Neural cell (in vitro differentiated cells): ENCODE measurements around the gene MPDU1. TPM values are rescaled to one million over a fixed set of nuclear protein-coding genes. Genes with fewer than 3 reads are reported as not detected.

Source experiments
- H2AFZ ChIP-seq: fragments of 200-600, 300-800 bp; sonication (generic), shearing (Covaris generic); 2 replicates; pipeline ENCODE4 v1.6.0; 2014; ENCODE audit warnings: low read depth, mild to moderate bottlenecking, antibody characterized with exemption, low read length, moderate library complexity
- H3F3A ChIP-seq: fragments of 200-600 bp; shearing (Covaris generic); 2 replicates; pipeline ENCODE4 v1.6.1; 2016; ENCODE audit warnings: mild to moderate bottlenecking, moderate library complexity, mixed read lengths, antibody characterized with exemption, low read length; ENCODE audit not compliant: insufficient read depth, poor library complexity, severe bottlenecking
- H3K27ac ChIP-seq: fragments of 200-600, 300-800 bp; sonication (generic), shearing (Covaris generic); 2 replicates; pipeline ENCODE4 v1.5.1; 2014; ENCODE audit warnings: mild to moderate bottlenecking, low read length, moderate library complexity
- H3K27me3 ChIP-seq: fragments of 300-800, 200-600 bp; sonication (generic), shearing (Covaris generic); 2 replicates; pipeline ENCODE4 v1.6.0; 2014; ENCODE audit warnings: mild to moderate bottlenecking, low read depth, low read length, moderate library complexity; ENCODE audit not compliant: insufficient read depth
- H3K36me3 ChIP-seq: fragments of 300-800, 200-600 bp; sonication (generic), shearing (Covaris generic); 2 replicates; pipeline ENCODE4 v1.5.1; 2014; ENCODE audit warnings: mild to moderate bottlenecking, antibody characterized with exemption, low read length, moderate library complexity; ENCODE audit not compliant: insufficient read depth
- H3K4me2 ChIP-seq: fragments of 300-800, 200-600 bp; sonication (generic), shearing (Covaris generic); 2 replicates; pipeline ENCODE4 v1.6.0; 2014; ENCODE audit warnings: mild to moderate bottlenecking, low read length
- H3K4me3 ChIP-seq: fragments of 300-800, 200-600 bp; sonication (generic), shearing (Covaris generic); 2 replicates; pipeline ENCODE4 v1.5.1; 2014; ENCODE audit warnings: mild to moderate bottlenecking, low read length, moderate library complexity
- H3K79me2 ChIP-seq: fragments of 200-600 bp; shearing (Covaris generic); replicated peaks from 2 replicates; pipeline ENCODE4 v1.6.0; 2014; ENCODE audit warnings: mild to moderate bottlenecking, low read length, moderate library complexity; ENCODE audit not compliant: insufficient read depth
- H3K9ac ChIP-seq: fragments of 300-800, 200-600 bp; sonication (generic), shearing (Covaris generic); 2 replicates; pipeline ENCODE4 v1.6.1; 2016; ENCODE audit warnings: mild to moderate bottlenecking, low read length, mixed read lengths
- H3K9me2 ChIP-seq: fragments of 200-600 bp; shearing (Covaris generic); 2 replicates; pipeline ENCODE4 v1.6.1; 2016; ENCODE audit warnings: mild to moderate bottlenecking, low read length, mixed read lengths; ENCODE audit not compliant: insufficient read depth
- H3K9me3 ChIP-seq: fragments of 200-600, 300-800 bp; sonication (generic), shearing (Covaris generic); 2 replicates; pipeline ENCODE4 v1.6.1; 2016; ENCODE audit warnings: mild to moderate bottlenecking, mixed run types, low read length, moderate library complexity, mixed read lengths
- H4K20me1 ChIP-seq: fragments of 200-600 bp; shearing (Covaris generic); 2 replicates; pipeline ENCODE4 v1.6.1; 2016; ENCODE audit warnings: mild to moderate bottlenecking, mixed run types; ENCODE audit not compliant: insufficient read depth
- EP300 ChIP-seq: fragments of 450-650 bp; conservative IDR thresholded peaks from 2 replicates; pipeline ENCODE4 v1.6.1; 2014; ENCODE audit warnings: antibody characterized with exemption, mild to moderate bottlenecking, moderate library complexity; ENCODE audit not compliant: poor library complexity, severe bottlenecking
- EZH2 ChIP-seq: fragments of 200-600, 300-800 bp; shearing (Covaris generic), sonication (generic); IDR thresholded peaks from 2 replicates; pipeline ENCODE4 v1.6.1; 2014; ENCODE audit warnings: antibody characterized with exemption, low read length, borderline replicate concordance, mild to moderate bottlenecking; ENCODE audit not compliant: insufficient read depth, poor library complexity, severe bottlenecking
- MXI1 ChIP-seq: fragments of 450-650 bp; conservative IDR thresholded peaks from 2 replicates; pipeline ENCODE4 v1.6.1; 2014; ENCODE audit warnings: antibody characterized with exemption, mild to moderate bottlenecking; ENCODE audit not compliant: poor library complexity, severe bottlenecking
- POLR2AphosphoS5 ChIP-seq: IDR thresholded peaks from 2 replicates; pipeline ENCODE4 v1.6.1; 2012
- RAD21 ChIP-seq: fragments of 450-650 bp; conservative IDR thresholded peaks from 2 replicates; pipeline ENCODE4 v1.6.1; 2014; ENCODE audit warnings: antibody characterized with exemption, mild to moderate bottlenecking, moderate library complexity
- SMC3 ChIP-seq: fragments of 450-650 bp; conservative IDR thresholded peaks from 2 replicates; pipeline ENCODE4 v1.6.1; 2014; ENCODE audit warnings: antibody characterized with exemption, mild to moderate bottlenecking, moderate library complexity; ENCODE audit not compliant: poor library complexity
- TAF1 ChIP-seq: IDR thresholded peaks from 2 replicates; pipeline ENCODE4 v1.6.1; 2012; ENCODE audit warnings: low read depth
- polyA plus RNA-seq: library from polyadenylated mRNA; depleted of rRNA; stranded (reverse); fragments of >200 nt; gene quantifications from 2 replicates; pipeline ENCODE4 v1.2.3, GENCODE V29; 2014
- TF ChIP-seq, protein P1 (sequence below): IDR thresholded peaks from 2 replicates; pipeline ENCODE4 v1.6.1; 2012; ENCODE audit warnings: borderline replicate concordance
- TF ChIP-seq, protein P2 (sequence below): fragments of 450-650 bp; IDR thresholded peaks from 2 replicates; pipeline ENCODE4 v1.5.1; 2014; ENCODE audit warnings: antibody characterized with exemption, mild to moderate bottlenecking, moderate library complexity; ENCODE audit not compliant: poor library complexity, severe bottlenecking

Gene MPDU1
- polyA plus RNA-seq, 1 donor from 2014 or later = 110 TPM

DNA sequence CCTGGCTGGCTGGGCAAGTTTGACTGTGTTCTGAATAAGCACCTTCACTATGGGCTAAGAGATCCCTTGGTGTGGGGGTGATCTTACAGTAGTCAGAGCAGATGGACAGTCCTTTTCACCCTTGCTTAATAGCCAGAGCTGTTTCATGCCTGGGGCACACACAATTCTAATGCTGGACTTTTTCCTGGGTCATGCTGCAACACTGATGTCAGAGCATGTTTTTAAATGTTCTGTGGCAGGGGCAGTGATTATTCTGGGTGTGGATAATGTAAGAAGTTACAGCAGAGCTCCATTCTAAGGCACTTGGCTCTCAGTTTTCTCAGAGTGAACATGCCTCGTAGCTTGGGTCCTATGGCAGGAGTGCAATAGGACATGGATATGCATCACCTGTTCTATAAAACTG is 8.2 kb upstream of the MPDU1 start:
- Histone ChIP-seq H3K9me2 (no peaks in the 10 kb centered on the region), H3K27me3 (no peaks in the 10 kb centered on the region), H3K9me3 (no peaks in the 10 kb centered on the region), H3K4me2 (no peak overlapping the region), H2AFZ (no peak overlapping the region), H3K4me3 (peak overlapping the region; percentile 100), H3K79me2 (peaks cover 35% of the 10 kb centered on the region), H3K9ac (peak overlapping the region; percentile 100), H3F3A (no peaks in the 10 kb centered on the region), H4K20me1 (peaks cover 30% of the 10 kb centered on the region), H3K36me3 (peaks cover 14% of the 10 kb centered on the region), H3K27ac (no peak overlapping the region)
- TF ChIP-seq TAF1 (no peak), EZH2 (no peak), MXI1 (no peak)
- TF ChIP-seq, protein P1, sequence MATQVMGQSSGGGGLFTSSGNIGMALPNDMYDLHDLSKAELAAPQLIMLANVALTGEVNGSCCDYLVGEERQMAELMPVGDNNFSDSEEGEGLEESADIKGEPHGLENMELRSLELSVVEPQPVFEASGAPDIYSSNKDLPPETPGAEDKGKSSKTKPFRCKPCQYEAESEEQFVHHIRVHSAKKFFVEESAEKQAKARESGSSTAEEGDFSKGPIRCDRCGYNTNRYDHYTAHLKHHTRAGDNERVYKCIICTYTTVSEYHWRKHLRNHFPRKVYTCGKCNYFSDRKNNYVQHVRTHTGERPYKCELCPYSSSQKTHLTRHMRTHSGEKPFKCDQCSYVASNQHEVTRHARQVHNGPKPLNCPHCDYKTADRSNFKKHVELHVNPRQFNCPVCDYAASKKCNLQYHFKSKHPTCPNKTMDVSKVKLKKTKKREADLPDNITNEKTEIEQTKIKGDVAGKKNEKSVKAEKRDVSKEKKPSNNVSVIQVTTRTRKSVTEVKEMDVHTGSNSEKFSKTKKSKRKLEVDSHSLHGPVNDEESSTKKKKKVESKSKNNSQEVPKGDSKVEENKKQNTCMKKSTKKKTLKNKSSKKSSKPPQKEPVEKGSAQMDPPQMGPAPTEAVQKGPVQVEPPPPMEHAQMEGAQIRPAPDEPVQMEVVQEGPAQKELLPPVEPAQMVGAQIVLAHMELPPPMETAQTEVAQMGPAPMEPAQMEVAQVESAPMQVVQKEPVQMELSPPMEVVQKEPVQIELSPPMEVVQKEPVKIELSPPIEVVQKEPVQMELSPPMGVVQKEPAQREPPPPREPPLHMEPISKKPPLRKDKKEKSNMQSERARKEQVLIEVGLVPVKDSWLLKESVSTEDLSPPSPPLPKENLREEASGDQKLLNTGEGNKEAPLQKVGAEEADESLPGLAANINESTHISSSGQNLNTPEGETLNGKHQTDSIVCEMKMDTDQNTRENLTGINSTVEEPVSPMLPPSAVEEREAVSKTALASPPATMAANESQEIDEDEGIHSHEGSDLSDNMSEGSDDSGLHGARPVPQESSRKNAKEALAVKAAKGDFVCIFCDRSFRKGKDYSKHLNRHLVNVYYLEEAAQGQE = no peak

DNA sequence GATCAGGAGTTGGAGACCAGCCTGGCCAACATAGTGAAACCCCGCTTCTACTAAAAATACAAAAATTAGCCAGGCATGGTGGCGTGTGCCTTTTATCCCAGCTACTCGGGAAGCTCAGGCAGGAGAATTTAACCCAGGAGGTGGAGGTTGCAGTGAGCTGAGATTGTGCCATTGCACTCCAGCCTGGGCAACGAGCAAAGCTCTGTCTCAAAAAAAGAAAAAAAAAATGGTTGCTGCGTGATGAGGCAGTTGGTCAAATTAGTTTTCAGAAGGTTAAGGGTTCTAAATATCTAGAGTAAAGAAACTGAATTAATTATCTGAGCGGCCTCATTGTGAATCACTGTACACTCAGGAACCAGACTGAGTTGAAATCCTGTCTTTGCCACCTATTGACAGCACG is 7.7 kb upstream of the MPDU1 start:
- TF ChIP-seq, protein P1 = no peak
- TF ChIP-seq RAD21 (no peak), EZH2 (no peak), SMC3 (no peak), EP300 (no peak), TAF1 (no peak), MXI1 (no peak), POLR2AphosphoS5 (no peak)
- TF ChIP-seq, protein P2, sequence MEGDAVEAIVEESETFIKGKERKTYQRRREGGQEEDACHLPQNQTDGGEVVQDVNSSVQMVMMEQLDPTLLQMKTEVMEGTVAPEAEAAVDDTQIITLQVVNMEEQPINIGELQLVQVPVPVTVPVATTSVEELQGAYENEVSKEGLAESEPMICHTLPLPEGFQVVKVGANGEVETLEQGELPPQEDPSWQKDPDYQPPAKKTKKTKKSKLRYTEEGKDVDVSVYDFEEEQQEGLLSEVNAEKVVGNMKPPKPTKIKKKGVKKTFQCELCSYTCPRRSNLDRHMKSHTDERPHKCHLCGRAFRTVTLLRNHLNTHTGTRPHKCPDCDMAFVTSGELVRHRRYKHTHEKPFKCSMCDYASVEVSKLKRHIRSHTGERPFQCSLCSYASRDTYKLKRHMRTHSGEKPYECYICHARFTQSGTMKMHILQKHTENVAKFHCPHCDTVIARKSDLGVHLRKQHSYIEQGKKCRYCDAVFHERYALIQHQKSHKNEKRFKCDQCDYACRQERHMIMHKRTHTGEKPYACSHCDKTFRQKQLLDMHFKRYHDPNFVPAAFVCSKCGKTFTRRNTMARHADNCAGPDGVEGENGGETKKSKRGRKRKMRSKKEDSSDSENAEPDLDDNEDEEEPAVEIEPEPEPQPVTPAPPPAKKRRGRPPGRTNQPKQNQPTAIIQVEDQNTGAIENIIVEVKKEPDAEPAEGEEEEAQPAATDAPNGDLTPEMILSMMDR = no peak
- H3K9me3 ChIP-seq = no peaks in the 10 kb centered on the region
- H3K79me2 ChIP-seq = peaks cover 35% of the 10 kb centered on the region

More for the DNA sequence above, 7.7 kb upstream of the MPDU1 start:
- peaks cover 30% of the 10 kb centered on the region for H4K20me1 ChIP-seq
- no peak overlapping the region for H3K4me3 ChIP-seq
- peaks cover 9% of the 10 kb centered on the region for H3K36me3 ChIP-seq
- no peak overlapping the region for H3K4me2 ChIP-seq
- H3K27ac ChIP-seq = no peak overlapping the region
- H3K27me3 ChIP-seq = no peaks in the 10 kb centered on the region
- no peaks in the 10 kb centered on the region for H3F3A ChIP-seq
- no peak overlapping the region for H3K9ac ChIP-seq
- H3K9me2 ChIP-seq = no peaks in the 10 kb centered on the region
- H2AFZ ChIP-seq = no peak overlapping the region
